HepG2 (cell line): Measurements from ENCODE around the gene TEX14. TPM values are rescaled to one million over a fixed set of nuclear protein-coding genes. Genes with fewer than 3 reads are reported as not detected.

Experiments
- ATAC-seq: fragments of 200-7000 bp; cut with Tn5 transposase; 3 replicates; pipeline ENCODE4 v1.9.1; 2020; ENCODE audit warnings: mild to moderate bottlenecking, moderate library complexity
- BruUV-seq: library from RNA; stranded (reverse); fragments of 400-500 nt; replicated peaks from 2 replicates; lab custom pipeline; 2021; lab: Mats Ljungman, UMichigan
- CTCF ChIA-PET: fragments of 300-600 bp; formaldehyde crosslinking; extraction: SDS; loops from one replicate; lab custom pipeline; 2021; ENCODE audit warnings: low total read pairs, inconsistent platforms, low intra/inter-chr PET ratio; lab: Yijun Ruan, JAX
- POLR2A ChIA-PET: fragments of 350-600 bp; sonication (Branson Sonifier 250); formaldehyde crosslinking; loops from one replicate; lab custom pipeline; 2020; ENCODE audit warnings: antibody characterized with exemption, inconsistent platforms; lab: Yijun Ruan, JAX
- DNase-seq: peaks from one replicate; pipeline ENCODE4 v3.0.0-alpha.2; 2015; ENCODE audit warnings: low spot score
- FAIRE-seq: peaks from 3 replicates; lab custom pipeline; 2011; peaks lifted over from hg19 to GRCh38; lab: Jason Lieb, UNC
- H2AFZ ChIP-seq: one replicate; pipeline ENCODE4 v1.6.1; 2011; ENCODE audit warnings: low read length, inconsistent platforms
- H3K27ac ChIP-seq: fragments of 300-600 bp; 3 replicates; pipeline ENCODE4 v1.8.0; 2011; ENCODE audit warnings: mixed run types, mild to moderate bottlenecking, mixed read lengths, low read length, inconsistent platforms; ENCODE audit not compliant: insufficient read depth; ENCODE audit errors: extremely low read length
- H3K27me3 ChIP-seq, 2 experiments: fragments of 200-600 bp in 1 of 2; 2 replicates in 1 of 2; 3 replicates in 1 of 2; pipeline versions ENCODE4 v1.6.0 to v1.8.0; 2011; ENCODE audit warnings: low read length in 2 of 2, mild to moderate bottlenecking in 2 of 2, moderate library complexity in 2 of 2, inconsistent platforms in 1 of 2; ENCODE audit not compliant: insufficient read depth in 2 of 2, control insufficient read depth in 1 of 2
- H3K36me3 ChIP-seq, 2 experiments: fragments of 200-600 bp in 1 of 2; replicated peaks in 1 of 2; 2 replicates in 1 of 2; 3 replicates in 1 of 2; pipeline versions ENCODE4 v1.5.1 to v1.8.0; 2011; ENCODE audit warnings: low read length in 2 of 2, inconsistent platforms in 1 of 2; ENCODE audit not compliant: insufficient read depth in 2 of 2, control insufficient read depth in 1 of 2
- H3K4me1 ChIP-seq: 2 replicates; pipeline ENCODE4 v1.5.1; 2012; ENCODE audit warnings: low read length, inconsistent platforms; ENCODE audit not compliant: insufficient read depth
- H3K4me2 ChIP-seq: 2 replicates; pipeline ENCODE4 v1.6.0; 2011; ENCODE audit warnings: low read depth, low read length, inconsistent platforms
- H3K4me3 ChIP-seq, 3 experiments: fragments of 200-600 bp in 1 of 3; sonication (generic), shearing (Covaris generic) in 1 of 3; replicated peaks in 1 of 3; 2 replicates each; pipeline ENCODE4 v1.5.1; 2011 to 2016; ENCODE audit warnings: low read length in 3 of 3, inconsistent platforms in 2 of 3, low read depth in 2 of 3, mild to moderate bottlenecking in 2 of 3, control low read depth in 1 of 3, mixed read lengths in 1 of 3; ENCODE audit not compliant: insufficient read depth in 1 of 3
- H3K79me2 ChIP-seq: one replicate; pipeline ENCODE4 v1.6.1; 2011; ENCODE audit warnings: low read length, inconsistent platforms; ENCODE audit not compliant: insufficient read depth
- H3K9ac ChIP-seq: 2 replicates; pipeline ENCODE4 v1.6.0; 2011; ENCODE audit warnings: mild to moderate bottlenecking, low read depth, low read length, inconsistent platforms; ENCODE audit not compliant: insufficient read depth
- H3K9me3 ChIP-seq: 2 replicates; pipeline ENCODE4 v1.5.1; 2012; ENCODE audit warnings: mild to moderate bottlenecking, low read length
- H4K20me1 ChIP-seq: 2 replicates; pipeline ENCODE4 v1.6.0; 2011; ENCODE audit warnings: inconsistent platforms, mild to moderate bottlenecking, low read length, moderate library complexity; ENCODE audit not compliant: insufficient read depth
- ATF7 ChIP-seq, 2 experiments: fragments of 450-650 bp in 1 of 2; sonication (generic) in 1 of 2; formaldehyde crosslinking in 1 of 2; IDR thresholded peaks; 2 replicates each; pipeline versions ENCODE4 v1.4.0 to v1.6.1; 2016 to 2020; ENCODE audit warnings: antibody characterized with exemption in 1 of 2, mild to moderate bottlenecking in 1 of 2, missing genetic modification reagents in 1 of 2
- CHCHD3 ChIP-seq: sonication (generic); formaldehyde crosslinking; IDR thresholded peaks from 2 replicates; pipeline ENCODE4 v1.8.0; 2022; ENCODE audit warnings: mild to moderate bottlenecking, missing genetic modification reagents, moderate library complexity
- CREB1 ChIP-seq, 2 experiments: fragments of 450-650 bp in 1 of 2; IDR thresholded peaks; 2 replicates each; pipeline ENCODE4 v1.6.1; 2016 to 2017; ENCODE audit warnings: control low read depth in 1 of 2, mild to moderate bottlenecking in 1 of 2, missing compliant biosample characterization in 1 of 2, missing genetic modification characterization in 1 of 2
- ZNF678 ChIP-seq: sonication (generic); formaldehyde crosslinking; IDR thresholded peaks from 2 replicates; pipeline ENCODE4 v1.4.0; 2020; ENCODE audit warnings: mild to moderate bottlenecking, missing genetic modification reagents
- WGBS: methylation state at CpG from one replicate; pipeline ENCODE4 v1.1.6; 2017; ENCODE audit warnings: low lambda C conversion rate; 5-methylcytosine and 5-hydroxymethylcytosine counted together
- in situ Hi-C: cut with HindIII; loops from 2 replicates; pipeline ENCODE4 v1.10.0; 2017; ENCODE audit warnings: low pct_unique_long_range_greater_than_20kb; ENCODE audit not compliant: extremely low pct_ligation_motif_present
- intact Hi-C: fragments of 100-400 bp; cut with micrococcal nuclease; formaldehyde crosslinking; loops from one replicate; pipeline ENCODE4 v1.10.0; 2022; ENCODE audit not compliant: unreplicated experiment
- polyA plus RNA-seq, 8 experiments: library from polyadenylated mRNA; depleted of rRNA in 3 of 8; stranded (reverse) in 7 of 8; unstranded in 1 of 8; fragments of >200 nt; fragmentation: Illumina TruSeq in 4 of 8; extraction: Trizol in 4 of 8; gene quantifications; 2 replicates each; pipeline versions ENCODE4 v1.2.1 to v1.2.3, GENCODE V29; 2011 to 2016; ENCODE audit warnings: low read depth in 4 of 8, missing spikeins in 1 of 8, mixed read lengths in 1 of 8; ENCODE audit not compliant: insufficient read depth in 1 of 8
- total RNA-seq, 5 experiments: library from RNA; depleted of rRNA; stranded (reverse); fragments of >200 nt; fragmentation: Illumina TruSeq; extraction: Trizol; gene quantifications; 2 replicates each; pipeline ENCODE4 v1.2.3, GENCODE V29; 2016; ENCODE audit warnings: low read depth in 1 of 5

Gene TEX14
- total and polyA plus RNA-seq, 2 of the 13 experiments (the other 11 are each of a cell fraction or from before 2014, with no cell fraction given), result 0.04 to 0.07 TPM

GRCh38 chr17:58694302-58694701 lies 2.5 kb upstream of the TEX14 start:
- DNase-seq (no peak), ATAC-seq (no peak), FAIRE-seq (no peak)
- WGBS, result 95% methylated on average over 8 of the region's 8 CpGs
- Histone ChIP-seq H3K4me1 (peaks cover 26% of the 10 kb centered on the region), H3K9ac (no peak overlapping the region), H3K36me3 (0 out of 5 replicates have a peak, but pooled peaks cover 0 to 3% of the 10 kb centered on the region in 2 experiments), H3K79me2 (peaks cover 19% of the 10 kb centered on the region), H4K20me1 (no peaks in the 10 kb centered on the region), H3K4me3 (no peak overlapping the region; a peak in 1 of 6 replicates), H3K27me3 (no peaks in the 10 kb centered on the region; a peak in 1 of 5 replicates), H3K27ac (no peak overlapping the region), H3K9me3 (no peaks in the 10 kb centered on the region), H2AFZ (no peak overlapping the region), H3K4me2 (peak overlapping the region; percentile 89)
- in situ Hi-C loops, result no loop called here
- intact Hi-C loops, result loop anchor here (5.0 kb wide), 1 partner anchor 177 kb away; no protein-coding TSS in a partner anchor
- no TSS peak for BruUV-seq
- ChIA-PET POLR2A (no interaction called here), CTCF (no interaction called here)
- TF ChIP-seq ZNF678 (CRISPR knock-in tag), result no peak

- peak overlapping the region; percentile 63 to 85 (median 69); a peak in 5 of 6 replicates for H3K4me3 ChIP-seq
- 0 out of 5 replicates have a peak, but pooled peaks cover 0 to 3% of the 10 kb centered on the region in 2 experiments for H3K36me3 ChIP-seq
- TF ChIP-seq ATF7 (IDR thresholded peaks at IDR 0.05), result peak; percentile 67
- no peak for TF ChIP-seq ATF7 (CRISPR knock-in tag; IDR thresholded peaks at IDR 0.05)
- TF ChIP-seq CHCHD3 (CRISPR knock-in tag), result no peak
- 0 out of 2 replicates have a peak, but pooled peaks have one; percentile 21 for TF ChIP-seq CREB1 (IDR thresholded peaks at IDR 0.05)
- no peak for TF ChIP-seq CREB1 (CRISPR knock-in tag; IDR thresholded peaks at IDR 0.05)
- H3K27me3 ChIP-seq, result no peaks in the 10 kb centered on the region; a peak in 1 of 5 replicates
- H3K4me2 ChIP-seq, result peak overlapping the region; percentile 89
- BruUV-seq, result no TSS peak
- H3K4me1 ChIP-seq, result peaks cover 26% of the 10 kb centered on the region
- H3K9me3 ChIP-seq, result no peaks in the 10 kb centered on the region
- POLR2A ChIA-PET, result interaction anchor here (4.1 kb wide), 1 partner anchor 62 kb away, joined by 49 read pairs; no protein-coding TSS in a partner anchor
- no peak for DNase-seq
- 68% methylated on average over 2 of the region's 2 CpGs for WGBS
- H3K9ac ChIP-seq, result peak overlapping the region; percentile 78; the same call in 1 of the 2 replicates
- intact Hi-C loops (loop anchor here (5.0 kb wide), 1 partner anchor 176 kb away; no protein-coding TSS in a partner anchor), in situ Hi-C loops (no loop called here)
- no peak overlapping the region for H2AFZ ChIP-seq
- H3K79me2 ChIP-seq, result peaks cover 19% of the 10 kb centered on the region
- no peak overlapping the region for H3K27ac ChIP-seq
- CTCF ChIA-PET, result no interaction called here
- FAIRE-seq, result no peak
- H4K20me1 ChIP-seq, result no peaks in the 10 kb centered on the region
- ATAC-seq, result no peak
These were observed 1.9 kb upstream of the TEX14 start for GRCh38 chr17:58693751-58694150.
